ENCODE data around the gene BUD13. TPM values are rescaled to one million over a fixed set of nuclear protein-coding genes. Genes with fewer than 3 reads are reported as not detected.

BUD13 gene
- total and polyA plus RNA-seq, 2 of the 13 experiments (the other 11 are each of a cell fraction or from before 2014, with no cell fraction given) = 13.3 to 25.9 TPM

GRCh38 chr11:116787786-116788486 lies 15.1 kb upstream of the BUD13 start, which contains the start of gene ZPR1 (continued):
- TF ChIP-seq SOX6 (IDR thresholded peaks at IDR 0.05) (no peak), SOX6 (CRISPR knock-in tag; IDR thresholded peaks at IDR 0.05) (peak; percentile 39; the same call in 1 of the 2 replicates), TIGD3 (CRISPR knock-in tag; IDR thresholded peaks at IDR 0.05; ENCODE audit: borderline replicate concordance) (no peak), SMAD9 (CRISPR knock-in tag; IDR thresholded peaks at IDR 0.05) (no peak), POGZ (CRISPR knock-in tag; IDR thresholded peaks at IDR 0.05) (peak; percentile 34; the same call in 1 of the 2 replicates), ZNF331 (CRISPR knock-in tag; IDR thresholded peaks at IDR 0.05) (no peak), CBX5 (CRISPR knock-in tag; IDR thresholded peaks at IDR 0.05; ENCODE audit: borderline replicate concordance) (0 out of 2 replicates have a peak, but pooled peaks have one; percentile 30), TFDP2 (CRISPR knock-in tag; IDR thresholded peaks at IDR 0.05) (peak; percentile 30; the same call in 1 of the 2 replicates), MAX (IDR thresholded peaks at IDR 0.05) (peak; percentile 80), NFRKB (IDR thresholded peaks at IDR 0.05) (no peak), AGO1 (IDR thresholded peaks at IDR 0.05; ENCODE audit: low read depth, low read length, poor library complexity, severe bottlenecking) (peak; percentile 96), RELA (CRISPR knock-in tag; IDR thresholded peaks at IDR 0.05) (no peak), ZFP41 (CRISPR knock-in tag; IDR thresholded peaks at IDR 0.05; ENCODE audit: borderline replicate concordance) (no peak), ZSCAN5A (CRISPR knock-in tag; IDR thresholded peaks at IDR 0.05; ENCODE audit: borderline replicate concordance) (no peak; the same call in 1 of the 2 replicates), ZNF383 (CRISPR knock-in tag; IDR thresholded peaks at IDR 0.05; ENCODE audit: borderline replicate concordance) (no peak), ZNF44 (CRISPR knock-in tag; IDR thresholded peaks at IDR 0.05) (no peak), NRL (CRISPR knock-in tag; IDR thresholded peaks at IDR 0.05; ENCODE audit: borderline replicate concordance) (no peak), ATF7-NPFF (CRISPR knock-in tag; IDR thresholded peaks at IDR 0.05; ENCODE audit: low read depth) (peak; percentile 38), CHCHD3 (CRISPR knock-in tag; IDR thresholded peaks at IDR 0.05) (0 out of 2 replicates have a peak, but pooled peaks have one; percentile 15), ISX (CRISPR knock-in tag; conservative IDR thresholded peaks at IDR 0.05) (no peak), JARID2 (CRISPR knock-in tag; IDR thresholded peaks at IDR 0.05; ENCODE audit: insufficient replicate concordance) (no peak), HNRNPUL1 (IDR thresholded peaks at IDR 0.05; ENCODE audit: low read depth, low read length) (no peak), TAF1 (CRISPR knock-in tag; IDR thresholded peaks at IDR 0.05) (peak; percentile 61)
- TF ChIP-seq, protein P1, sequence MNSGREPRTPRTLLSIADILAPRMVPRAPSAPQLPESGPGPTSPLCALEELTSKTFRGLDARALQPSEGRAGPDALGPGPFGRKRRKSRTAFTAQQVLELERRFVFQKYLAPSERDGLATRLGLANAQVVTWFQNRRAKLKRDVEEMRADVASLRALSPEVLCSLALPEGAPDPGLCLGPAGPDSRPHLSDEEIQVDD (CRISPR knock-in tag; IDR thresholded peaks at IDR 0.05; ENCODE audit: borderline replicate concordance) = no peak
- TF ChIP-seq, protein P2, sequence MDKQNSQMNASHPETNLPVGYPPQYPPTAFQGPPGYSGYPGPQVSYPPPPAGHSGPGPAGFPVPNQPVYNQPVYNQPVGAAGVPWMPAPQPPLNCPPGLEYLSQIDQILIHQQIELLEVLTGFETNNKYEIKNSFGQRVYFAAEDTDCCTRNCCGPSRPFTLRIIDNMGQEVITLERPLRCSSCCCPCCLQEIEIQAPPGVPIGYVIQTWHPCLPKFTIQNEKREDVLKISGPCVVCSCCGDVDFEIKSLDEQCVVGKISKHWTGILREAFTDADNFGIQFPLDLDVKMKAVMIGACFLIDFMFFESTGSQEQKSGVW (CRISPR knock-in tag; IDR thresholded peaks at IDR 0.05; ENCODE audit: borderline replicate concordance) = no peak

Measured in HepG2 (cell line).